ENCODE results near the gene NAA60.

Gene NAA60

DNA sequence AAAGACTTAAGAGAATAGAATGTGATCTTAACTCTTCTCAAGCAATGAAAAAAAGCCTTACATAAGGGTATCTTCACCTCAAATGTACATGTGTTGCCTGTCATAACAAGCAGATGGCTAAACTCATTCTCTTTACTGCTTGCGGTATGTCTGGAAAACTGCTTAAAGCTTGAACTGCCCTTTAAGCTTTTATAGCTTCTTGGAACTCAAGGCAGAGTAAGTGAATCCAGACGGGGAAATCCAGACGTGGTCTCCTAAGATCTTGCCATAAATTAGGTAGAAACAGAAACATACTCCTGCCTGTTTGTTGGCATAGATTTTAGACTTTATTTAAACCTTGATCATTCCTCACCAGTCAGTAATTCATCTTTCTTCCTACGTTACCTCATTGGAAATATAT is 76.9 kb downstream of the NAA60 start:
- no peak for DNase-seq
- TF ChIP-seq GATA1 (IDR thresholded peaks at IDR 0.05; ENCODE audit: low read depth, low read length) = no peak
- TF ChIP-seq POLR2A (IDR thresholded peaks at IDR 0.05; ENCODE audit: low read length) = no peak

DNA sequence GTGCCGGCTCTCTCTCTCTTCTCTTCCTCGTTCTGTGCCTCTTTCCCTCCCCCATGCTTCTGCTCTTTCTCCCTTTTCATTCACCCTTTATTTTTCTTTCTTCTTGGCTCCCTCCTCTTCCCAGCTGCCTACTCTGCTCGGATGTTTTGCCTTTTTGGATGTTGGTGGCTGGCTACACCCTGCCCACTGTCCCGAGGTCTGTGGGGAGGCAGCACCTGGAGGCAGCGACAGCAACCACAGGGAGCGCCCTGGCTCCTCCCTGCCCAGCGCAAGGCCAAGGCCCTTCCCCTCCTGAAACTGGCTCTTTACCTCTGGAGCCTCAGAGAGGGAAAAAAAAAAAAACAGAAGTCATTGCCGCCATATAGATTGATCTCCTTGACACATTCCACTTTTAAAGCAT is 77.4 kb downstream of the NAA60 start:
- no peak for TF ChIP-seq POLR2A (IDR thresholded peaks at IDR 0.05; ENCODE audit: low read length)
- no peak for TF ChIP-seq GATA1 (IDR thresholded peaks at IDR 0.05; ENCODE audit: low read depth, low read length)
- DNase-seq = no peak

DNA sequence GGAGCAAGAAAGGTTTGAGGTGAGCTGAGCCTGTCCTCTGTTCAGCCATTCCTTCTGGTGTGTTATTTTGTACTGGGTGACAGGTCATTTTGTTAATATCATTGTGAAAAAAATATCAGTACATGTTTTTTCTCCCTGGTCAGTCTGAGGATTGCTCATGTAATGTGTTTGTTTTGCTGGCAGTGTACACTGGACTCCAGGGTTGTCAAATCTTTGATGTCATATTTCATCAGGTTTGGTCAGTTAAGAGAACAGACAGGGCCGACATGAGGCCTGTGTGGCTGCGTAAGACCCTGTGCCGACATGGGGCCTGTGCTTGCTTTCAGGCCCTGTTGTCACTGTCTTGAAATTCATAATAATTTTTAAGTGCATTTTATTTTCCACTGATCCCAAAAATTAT is 79.8 kb downstream of the NAA60 start:
- TF ChIP-seq POLR2A (IDR thresholded peaks at IDR 0.05; ENCODE audit: low read length) (no peak), GATA1 (IDR thresholded peaks at IDR 0.05; ENCODE audit: low read depth, low read length) (no peak)
- DNase-seq = no peak

DNA sequence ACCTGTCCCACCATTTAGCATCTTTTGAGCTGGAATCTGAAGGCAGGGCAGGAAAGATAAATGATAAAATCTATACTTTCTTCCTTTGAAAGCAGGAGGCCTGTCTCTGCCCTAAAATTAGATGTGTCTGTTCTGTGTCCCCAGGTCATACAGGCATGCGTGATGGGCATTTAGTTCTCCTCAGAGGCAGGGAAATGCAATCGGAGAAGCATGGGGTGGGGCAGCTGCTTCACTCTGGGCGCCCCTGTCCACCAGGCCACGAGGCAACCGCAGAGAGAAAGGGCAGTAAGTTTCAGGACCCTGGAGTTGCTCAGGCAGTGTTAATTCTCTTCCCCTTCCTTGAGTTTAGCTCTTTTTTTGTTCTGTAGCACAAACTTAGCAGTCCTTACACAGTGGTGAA is 82.5 kb downstream of the NAA60 start:
- no peak for DNase-seq
- no peak for TF ChIP-seq GATA1 (IDR thresholded peaks at IDR 0.05; ENCODE audit: low read depth, low read length)
- no peak for TF ChIP-seq POLR2A (IDR thresholded peaks at IDR 0.05; ENCODE audit: low read length)

DNA sequence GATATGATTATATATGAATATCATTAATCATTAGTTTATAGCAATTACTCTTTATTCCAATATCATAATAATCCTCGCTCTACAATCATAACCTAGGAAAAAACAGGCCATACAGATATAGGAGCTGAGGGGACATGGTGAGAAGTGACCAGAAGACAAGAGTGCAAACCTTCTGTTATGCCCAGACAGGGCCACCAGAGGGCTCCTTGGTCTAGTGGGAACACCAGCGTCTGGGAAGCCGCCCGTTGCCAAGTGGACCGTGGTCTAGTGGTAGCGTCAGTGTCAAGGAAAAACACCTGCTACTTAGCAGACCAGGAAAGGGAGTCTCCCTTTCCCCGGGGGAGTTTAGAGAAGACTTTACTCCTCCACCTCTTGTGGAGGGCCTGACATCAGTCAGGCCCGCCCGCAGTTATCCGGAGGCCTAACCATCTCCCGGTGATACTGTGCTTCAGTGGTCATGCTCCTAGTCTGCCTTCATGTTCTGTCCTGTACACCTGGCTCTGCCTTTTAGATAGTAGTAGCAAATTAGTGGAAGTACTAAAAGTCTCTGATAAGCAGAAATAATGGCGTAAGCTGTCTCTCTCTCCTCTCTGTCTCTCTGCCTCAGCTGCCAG is 83.8 kb downstream of the NAA60 start:
- peak; percentile 42 to 61 for DNase-seq

DNA sequence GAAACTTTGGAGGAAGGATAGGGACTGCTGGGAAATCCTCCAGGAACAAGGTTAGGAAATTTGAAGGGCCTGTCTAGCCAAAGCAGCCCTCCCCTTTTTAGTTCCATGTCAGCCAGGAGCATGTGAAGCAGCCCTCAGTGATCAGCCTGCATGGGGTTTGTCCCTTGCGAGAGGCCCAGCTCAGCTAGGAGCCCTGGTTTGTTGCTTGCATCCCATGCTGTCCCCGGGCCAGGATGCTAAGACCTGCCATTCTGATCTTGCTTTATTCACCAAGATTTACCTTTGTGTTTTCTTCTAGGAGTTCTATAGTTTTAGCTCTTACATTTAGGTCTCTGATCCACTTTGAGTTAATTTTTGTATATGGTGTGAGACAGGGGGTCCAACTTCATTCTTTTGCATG is 84.9 kb downstream of the NAA60 start:
- no peak for TF ChIP-seq POLR2A (IDR thresholded peaks at IDR 0.05; ENCODE audit: low read length)
- no peak for TF ChIP-seq GATA1 (IDR thresholded peaks at IDR 0.05; ENCODE audit: low read depth, low read length)
- DNase-seq = no peak

DNA sequence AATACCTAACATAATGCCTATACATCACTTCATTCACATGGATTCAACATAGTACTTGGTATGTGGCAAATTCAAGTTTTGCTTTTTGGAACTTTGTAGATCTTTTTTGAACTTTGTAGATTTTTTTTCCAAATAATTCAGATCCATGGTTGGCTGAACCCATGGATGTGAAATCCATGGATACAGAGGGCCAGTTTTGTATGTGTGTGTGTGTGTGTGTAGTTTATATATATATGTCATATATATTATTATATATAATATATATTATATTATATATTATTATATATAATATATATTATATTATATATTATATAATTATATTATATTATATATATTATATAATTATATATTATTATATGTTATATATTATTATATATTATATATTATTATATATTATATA is 85.7 kb downstream of the NAA60 start:
- no peak for TF ChIP-seq GATA1 (IDR thresholded peaks at IDR 0.05; ENCODE audit: low read depth, low read length)
- TF ChIP-seq POLR2A (IDR thresholded peaks at IDR 0.05; ENCODE audit: low read length) = no peak
- DNase-seq = no peak

DNA sequence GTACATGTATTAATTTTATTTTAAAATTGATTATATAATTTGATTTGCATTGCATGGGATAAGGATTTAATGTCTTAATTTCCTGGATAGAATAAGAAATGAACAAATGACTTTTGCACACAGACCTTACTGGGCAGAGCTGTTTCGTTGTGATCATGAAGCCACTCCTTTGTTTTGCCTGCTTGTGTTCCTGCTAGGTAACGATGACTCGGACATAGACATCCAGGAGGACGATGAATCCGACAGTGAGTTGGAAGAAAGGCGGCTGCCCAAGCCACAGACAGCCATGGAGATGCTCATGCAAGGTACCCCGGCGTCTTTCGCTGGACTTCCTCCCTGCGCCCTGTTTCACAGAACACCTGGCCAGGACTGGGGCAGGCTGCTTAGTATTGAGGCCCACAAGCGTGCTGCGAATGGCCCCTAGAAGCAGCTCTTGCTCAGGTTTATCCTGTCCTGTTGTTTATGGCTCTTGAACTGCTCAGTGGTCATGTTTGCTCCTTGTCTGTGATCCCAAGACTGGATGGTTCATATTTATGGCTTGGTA is 87.0 kb downstream of the NAA60 start:
- no peak for TF ChIP-seq GATA1 (IDR thresholded peaks at IDR 0.05; ENCODE audit: low read depth, low read length)
- no peak for TF ChIP-seq POLR2A (IDR thresholded peaks at IDR 0.05; ENCODE audit: low read length)
- DNase-seq = no peak

DNA sequence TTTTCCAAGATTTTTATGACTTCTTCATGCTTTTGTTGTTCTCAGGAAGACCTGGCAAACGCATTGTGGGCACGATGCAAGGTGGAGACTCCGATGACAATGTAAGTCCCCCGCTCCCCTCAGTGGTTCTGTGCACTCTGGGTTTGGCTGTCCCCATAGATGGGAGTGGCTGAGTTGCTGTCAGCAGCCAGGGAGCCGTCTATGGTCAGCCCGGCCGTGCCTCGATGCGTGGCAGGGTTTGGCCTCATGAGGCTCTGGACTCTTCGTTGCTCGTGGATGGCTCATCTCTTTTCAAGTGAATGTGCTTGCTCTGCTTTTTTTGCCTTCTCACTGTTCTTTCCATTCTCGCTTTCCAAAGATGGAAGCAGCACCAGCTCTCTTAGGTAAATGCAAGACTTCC is 89.3 kb downstream of the NAA60 start:
- no peak for DNase-seq
- no peak for TF ChIP-seq GATA1 (IDR thresholded peaks at IDR 0.05; ENCODE audit: low read depth, low read length)
- TF ChIP-seq POLR2A (IDR thresholded peaks at IDR 0.05; ENCODE audit: low read length) = no peak

DNA sequence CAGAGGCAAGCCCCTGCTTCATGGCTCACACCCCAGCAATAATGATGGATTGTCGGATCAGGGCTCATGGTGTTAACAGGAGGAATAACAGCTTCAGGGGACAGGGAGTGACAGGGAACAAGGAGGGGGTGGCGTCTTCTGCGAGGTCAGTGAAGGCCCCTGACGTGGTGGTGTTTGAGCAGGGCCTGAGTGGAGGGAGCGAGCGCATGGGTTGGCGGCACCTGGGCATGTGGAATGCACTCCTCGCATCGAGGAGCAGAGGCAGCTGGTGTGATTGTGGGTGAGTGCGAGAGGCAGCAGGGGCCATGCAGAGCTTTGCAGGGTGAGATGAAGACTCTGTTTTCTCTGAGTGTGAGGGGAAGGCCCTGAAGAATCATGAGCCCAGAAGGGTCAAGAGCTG is 90.6 kb downstream of the NAA60 start:
- TF ChIP-seq POLR2A (IDR thresholded peaks at IDR 0.05; ENCODE audit: low read length) (no peak), GATA1 (IDR thresholded peaks at IDR 0.05; ENCODE audit: low read depth, low read length) (no peak)
- no peak for DNase-seq

DNA sequence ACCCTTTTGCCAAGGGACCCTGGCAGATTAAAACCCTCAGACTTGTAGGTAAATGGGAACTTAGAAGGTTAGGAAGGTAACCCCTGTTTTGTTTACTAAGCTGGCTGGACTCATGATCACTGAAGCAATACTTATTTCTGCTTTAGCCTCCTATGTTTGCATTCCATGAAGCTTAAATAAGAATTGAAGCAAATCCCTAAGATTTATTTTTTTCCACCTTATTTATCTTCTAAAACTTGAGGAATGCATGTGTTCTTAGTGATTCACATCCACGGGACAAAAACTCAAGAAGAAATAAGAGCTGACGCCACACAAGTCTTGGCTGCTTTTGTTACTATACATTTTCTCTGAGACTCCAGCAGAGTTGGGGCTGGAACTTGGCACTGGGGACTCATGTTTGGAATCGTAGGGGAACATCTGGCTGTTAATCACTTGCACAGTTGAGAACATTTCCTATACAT is 92.8 kb downstream of the NAA60 start:
- DNase-seq = no peak
- TF ChIP-seq POLR2A (IDR thresholded peaks at IDR 0.05; ENCODE audit: low read length) = no peak
- no peak for TF ChIP-seq GATA1 (IDR thresholded peaks at IDR 0.05; ENCODE audit: low read depth, low read length)
